C4-2B (cell line): Measurements from ENCODE around the gene PPARA.

ENCODE experiments used
- ZFX ChIP-seq: fragments of 450-650 bp; IDR thresholded peaks from 2 replicates; pipeline ENCODE4 v1.6.1; 2017
- TF ChIP-seq, protein P1 (sequence below): fragments of 450-650 bp; conservative IDR thresholded peaks from 2 replicates; pipeline ENCODE4 v1.5.1; 2017; ENCODE audit warnings: mild to moderate bottlenecking

DNA sequence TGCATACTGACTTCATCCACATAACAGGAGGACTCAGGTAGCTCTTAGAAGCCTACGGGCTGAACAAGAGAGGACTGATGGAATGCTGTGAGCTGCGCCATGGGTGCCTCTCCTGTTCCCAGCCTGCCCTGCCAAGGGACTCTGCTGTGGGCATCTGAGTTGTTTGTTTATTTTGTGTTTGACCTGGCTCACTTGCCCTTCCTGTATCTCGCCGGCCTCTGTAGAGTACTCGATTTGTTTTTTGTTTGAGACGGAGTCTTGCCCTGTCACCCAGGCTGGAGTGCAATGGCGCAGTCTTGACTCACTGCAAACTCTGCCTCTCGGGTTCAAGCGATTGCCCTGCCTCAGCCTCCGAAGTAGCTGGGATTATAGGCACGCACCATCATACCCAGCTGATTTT lies 119.2 kb downstream of the PPARA start:
- TF ChIP-seq, protein P1, sequence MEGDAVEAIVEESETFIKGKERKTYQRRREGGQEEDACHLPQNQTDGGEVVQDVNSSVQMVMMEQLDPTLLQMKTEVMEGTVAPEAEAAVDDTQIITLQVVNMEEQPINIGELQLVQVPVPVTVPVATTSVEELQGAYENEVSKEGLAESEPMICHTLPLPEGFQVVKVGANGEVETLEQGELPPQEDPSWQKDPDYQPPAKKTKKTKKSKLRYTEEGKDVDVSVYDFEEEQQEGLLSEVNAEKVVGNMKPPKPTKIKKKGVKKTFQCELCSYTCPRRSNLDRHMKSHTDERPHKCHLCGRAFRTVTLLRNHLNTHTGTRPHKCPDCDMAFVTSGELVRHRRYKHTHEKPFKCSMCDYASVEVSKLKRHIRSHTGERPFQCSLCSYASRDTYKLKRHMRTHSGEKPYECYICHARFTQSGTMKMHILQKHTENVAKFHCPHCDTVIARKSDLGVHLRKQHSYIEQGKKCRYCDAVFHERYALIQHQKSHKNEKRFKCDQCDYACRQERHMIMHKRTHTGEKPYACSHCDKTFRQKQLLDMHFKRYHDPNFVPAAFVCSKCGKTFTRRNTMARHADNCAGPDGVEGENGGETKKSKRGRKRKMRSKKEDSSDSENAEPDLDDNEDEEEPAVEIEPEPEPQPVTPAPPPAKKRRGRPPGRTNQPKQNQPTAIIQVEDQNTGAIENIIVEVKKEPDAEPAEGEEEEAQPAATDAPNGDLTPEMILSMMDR: no peak
- TF ChIP-seq ZFX: no peak
